Measurements from ENCODE around the gene ZNF385B. TPM values are rescaled to one million over a fixed set of nuclear protein-coding genes. Genes with fewer than 3 reads are reported as not detected.

The ZNF385B gene
- total RNA-seq, 3 donors from 2014 or later (not counting 1 experiment from before 2014, with no cell fraction given): 0.54 TPM; not detected in 2

- ATAC-seq (no peak), DNase-seq (no peak)
- no peaks in the 10 kb centered on the region for H3K9me3 ChIP-seq (ENCODE audit: control insufficient read depth, insufficient read depth, low read length)
- no peaks in the 10 kb centered on the region for H3K4me1 ChIP-seq (ENCODE audit: control insufficient read depth, insufficient read depth, low read length)
- no peak overlapping the region for H3K4me3 ChIP-seq (ENCODE audit: low read length)
- intact Hi-C loops (cut with micrococcal nuclease): no loop called here
- no peak for TF ChIP-seq CTCF (IDR thresholded peaks at IDR 0.05)
- Mint-ChIP-seq H3K9me3 (peaks cover 3 to 9% of the 10 kb centered on the region in 2 donors), H3K4me1 (no peaks in the 10 kb centered on the region), H3K27me3 (ENCODE audit: low read depth in 2 of 2) (no peaks in the 10 kb centered on the region), H3K4me3 (no peak overlapping the region), H3K36me3 (no peaks in the 10 kb centered on the region), H3K27ac (no peak overlapping the region)
- H3K27ac ChIP-seq (ENCODE audit: low read length): no peak overlapping the region
- WGBS (ENCODE audit: insufficient coverage): 89% methylated on average over 3 of the region's 3 CpGs
- no peaks in the 10 kb centered on the region for H3K27me3 ChIP-seq (ENCODE audit: control insufficient read depth, insufficient read depth, low read length)
- no peaks in the 10 kb centered on the region for H3K36me3 ChIP-seq (ENCODE audit: control insufficient read depth, insufficient read depth, low read length)
Observed at GRCh38 chr2:179790235-179791217, 70.9 kb downstream of the ZNF385B start.

- Mint-ChIP-seq H3K9me3 (peaks cover 0 to 3% of the 10 kb centered on the region in 2 donors), H3K4me1 (no peaks in the 10 kb centered on the region), H3K27me3 (ENCODE audit: low read depth in 2 of 2) (no peaks in the 10 kb centered on the region), H3K4me3 (no peak overlapping the region), H3K36me3 (no peaks in the 10 kb centered on the region), H3K27ac (no peak overlapping the region)
- DNase-seq: no peak
- H3K9me3 ChIP-seq (ENCODE audit: control insufficient read depth, insufficient read depth, low read length): no peaks in the 10 kb centered on the region
- no peak overlapping the region for H3K4me3 ChIP-seq (ENCODE audit: low read length)
- no peaks in the 10 kb centered on the region for H3K27me3 ChIP-seq (ENCODE audit: control insufficient read depth, insufficient read depth, low read length)
- H3K4me1 ChIP-seq (ENCODE audit: control insufficient read depth, insufficient read depth, low read length): no peaks in the 10 kb centered on the region
- 92% methylated on average over 2 of the region's 3 CpGs for WGBS (ENCODE audit: insufficient coverage)
- no peak overlapping the region for H3K27ac ChIP-seq (ENCODE audit: low read length)
- H3K36me3 ChIP-seq (ENCODE audit: control insufficient read depth, insufficient read depth, low read length): no peaks in the 10 kb centered on the region
- TF ChIP-seq CTCF (IDR thresholded peaks at IDR 0.05): no peak
- no peak for ATAC-seq
- intact Hi-C loops (cut with micrococcal nuclease): no loop called here
Observed at GRCh38 chr2:179788104-179788503, 73.3 kb downstream of the ZNF385B start.

- Histone ChIP-seq H3K27ac (ENCODE audit: low read length) (no peak overlapping the region), H3K36me3 (ENCODE audit: control insufficient read depth, insufficient read depth, low read length) (no peaks in the 10 kb centered on the region), H3K4me3 (ENCODE audit: low read length) (no peak overlapping the region), H3K4me1 (ENCODE audit: control insufficient read depth, insufficient read depth, low read length) (no peaks in the 10 kb centered on the region), H3K27me3 (ENCODE audit: control insufficient read depth, insufficient read depth, low read length) (no peaks in the 10 kb centered on the region), H3K9me3 (ENCODE audit: control insufficient read depth, insufficient read depth, low read length) (no peaks in the 10 kb centered on the region)
- H3K36me3 Mint-ChIP-seq: no peaks in the 10 kb centered on the region
- DNase-seq (no peak), ATAC-seq (no peak)
- H3K27me3 Mint-ChIP-seq (ENCODE audit: low read depth in 2 of 2): no peaks in the 10 kb centered on the region
- H3K27ac Mint-ChIP-seq: no peak overlapping the region
- TF ChIP-seq CTCF (IDR thresholded peaks at IDR 0.05): no peak
- no peaks in the 10 kb centered on the region for H3K4me1 Mint-ChIP-seq
- WGBS (ENCODE audit: insufficient coverage): 86% methylated on average over 2 of the region's 2 CpGs
- no peak overlapping the region for H3K4me3 Mint-ChIP-seq
- H3K9me3 Mint-ChIP-seq: peaks cover 0 to 3% of the 10 kb centered on the region in 2 donors
- intact Hi-C loops (cut with micrococcal nuclease): no loop called here
Observed at GRCh38 chr2:179787601-179788000, 73.8 kb downstream of the ZNF385B start.
